HG02642 (cell line): ENCODE measurements around the gene CACNA2D4.

Experiments
- ATAC-seq: cut with Tn5 transposase; IDR thresholded peaks from one replicate; pipeline ENCODE4 v1.9.1; 2021; ENCODE audit warnings: mild to moderate bottlenecking; ENCODE audit not compliant: unreplicated experiment, poor library complexity

CACNA2D4 gene

DNA sequence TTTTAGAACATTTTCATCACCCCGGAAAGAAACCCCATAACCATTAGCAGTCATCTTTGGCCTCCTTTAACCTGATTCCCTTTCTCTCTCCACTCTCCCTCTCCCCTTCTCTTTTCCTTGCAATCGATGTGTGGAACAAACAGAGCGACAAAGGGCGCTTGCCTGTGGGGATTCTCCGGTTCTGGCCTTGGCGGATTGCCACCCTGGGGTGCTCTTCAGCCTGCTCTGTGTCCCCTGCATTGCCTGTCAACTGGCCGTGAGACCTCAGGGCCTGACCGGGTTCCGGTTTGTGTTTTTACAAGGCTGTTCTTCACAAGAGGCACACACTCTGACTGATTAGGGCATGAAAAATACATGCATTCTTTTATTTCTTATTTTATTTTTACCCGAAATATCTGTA is 70.3 kb downstream of the CACNA2D4 start:
- no peak for ATAC-seq

GRCh38 chr12:1847411-1847810 is 71.0 kb downstream of the CACNA2D4 start:
- ATAC-seq = no peak

GRCh38 chr12:1846421-1847405 is 71.7 kb downstream of the CACNA2D4 start:
- no peak for ATAC-seq

DNA sequence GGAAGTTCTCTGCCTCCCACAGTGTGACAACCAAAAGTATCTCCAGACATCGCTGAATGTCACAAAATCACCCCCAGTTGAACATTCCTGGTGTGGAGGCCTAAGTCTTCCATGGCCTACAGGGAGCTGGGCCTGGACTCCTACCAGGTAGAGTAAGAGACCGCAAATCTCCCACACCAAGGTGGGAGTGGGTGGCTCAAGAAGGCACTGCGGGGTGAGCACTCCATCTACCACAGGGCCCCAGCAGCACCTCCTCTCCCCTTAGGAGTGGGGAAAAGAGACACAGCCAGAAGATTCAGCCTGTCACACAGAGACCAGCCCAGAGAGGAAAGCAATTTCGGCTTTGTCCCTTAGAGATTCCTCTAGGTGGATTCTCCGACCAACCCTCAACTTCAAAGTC is 72.6 kb downstream of the CACNA2D4 start:
- no peak for ATAC-seq

DNA sequence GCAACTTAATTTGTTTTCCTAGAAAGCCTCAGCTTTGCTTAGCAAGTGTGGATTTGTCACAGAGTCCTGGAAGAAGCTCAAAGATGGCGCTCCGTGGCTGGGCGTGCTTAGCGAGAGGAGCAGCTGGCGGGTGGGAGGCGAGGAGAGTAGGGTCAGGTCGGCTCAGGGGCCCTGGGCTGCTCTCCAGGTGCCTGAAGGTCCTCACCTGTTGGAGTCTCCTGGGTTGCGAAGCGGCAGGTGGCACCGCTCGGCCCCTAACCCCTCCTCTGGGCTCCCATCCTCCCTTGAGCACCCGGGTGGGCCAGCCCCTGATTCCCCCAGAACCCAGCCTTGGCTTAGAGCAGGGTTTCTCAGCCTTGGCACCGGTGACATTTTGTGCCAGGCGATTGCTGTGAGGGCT is 73.0 kb downstream of the CACNA2D4 start:
- no peak for ATAC-seq

- no peak for ATAC-seq
Measured at GRCh38 chr12:1844661-1845409, 73.6 kb downstream of the CACNA2D4 start.

DNA sequence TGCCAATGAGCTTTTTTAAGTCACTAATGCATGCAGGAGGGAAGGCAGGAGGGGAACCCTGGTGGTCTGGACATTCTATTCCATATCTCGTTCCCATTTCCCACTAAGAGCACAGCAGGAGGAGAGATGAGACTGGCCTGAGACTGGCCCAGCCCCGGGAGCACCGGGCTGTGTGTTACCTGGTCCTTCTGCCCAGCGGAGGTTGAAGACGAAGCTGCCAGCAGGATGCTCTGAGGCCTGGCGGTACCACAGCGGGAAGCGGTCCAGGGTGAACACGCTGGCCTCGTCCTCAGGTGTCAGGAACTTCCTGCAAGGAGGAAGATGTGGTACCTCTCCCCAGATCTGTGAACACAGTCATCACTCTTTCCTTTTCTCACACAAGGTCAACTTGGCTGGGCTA is 74.2 kb downstream of the CACNA2D4 start:
- ATAC-seq = no peak

- ATAC-seq = no peak
Measured at GRCh38 chr12:1843641-1844005, 74.8 kb downstream of the CACNA2D4 start.

DNA sequence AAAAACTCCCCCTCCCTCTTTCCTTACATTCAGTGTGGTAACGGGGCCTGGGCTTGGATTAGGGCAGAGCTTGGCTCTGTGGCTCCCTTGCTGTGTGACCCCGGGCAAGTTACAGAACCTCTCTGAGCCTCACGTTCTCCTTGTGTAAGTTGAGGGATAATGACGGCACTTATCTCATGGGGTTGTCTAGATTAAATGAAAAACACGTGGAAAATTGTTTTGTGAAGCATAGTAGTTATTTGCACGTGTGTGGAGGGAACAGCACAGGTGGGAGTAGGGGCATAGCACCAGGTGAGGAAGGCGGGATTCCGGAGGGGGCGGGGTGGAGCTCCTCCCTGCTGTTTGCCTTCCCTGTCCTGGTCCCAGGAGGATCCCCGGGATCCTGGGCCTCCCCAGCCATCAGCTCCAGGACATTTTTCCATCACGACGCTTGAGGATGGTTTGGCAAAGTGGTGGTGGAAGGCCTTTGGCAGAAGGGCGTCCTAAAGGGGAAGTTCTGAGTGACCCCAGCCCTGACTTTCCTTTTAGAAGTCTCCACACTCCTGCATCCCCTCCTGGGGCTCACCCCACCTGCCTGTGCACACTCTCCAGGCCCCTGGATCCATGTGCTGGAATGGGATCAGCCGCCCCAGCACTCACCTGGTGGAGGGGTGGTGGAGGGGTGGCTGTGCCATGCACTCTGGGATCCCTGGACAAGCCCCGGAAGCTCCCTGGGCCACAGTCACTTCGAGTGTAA is 75.4 kb downstream of the CACNA2D4 start:
- no peak for ATAC-seq

DNA sequence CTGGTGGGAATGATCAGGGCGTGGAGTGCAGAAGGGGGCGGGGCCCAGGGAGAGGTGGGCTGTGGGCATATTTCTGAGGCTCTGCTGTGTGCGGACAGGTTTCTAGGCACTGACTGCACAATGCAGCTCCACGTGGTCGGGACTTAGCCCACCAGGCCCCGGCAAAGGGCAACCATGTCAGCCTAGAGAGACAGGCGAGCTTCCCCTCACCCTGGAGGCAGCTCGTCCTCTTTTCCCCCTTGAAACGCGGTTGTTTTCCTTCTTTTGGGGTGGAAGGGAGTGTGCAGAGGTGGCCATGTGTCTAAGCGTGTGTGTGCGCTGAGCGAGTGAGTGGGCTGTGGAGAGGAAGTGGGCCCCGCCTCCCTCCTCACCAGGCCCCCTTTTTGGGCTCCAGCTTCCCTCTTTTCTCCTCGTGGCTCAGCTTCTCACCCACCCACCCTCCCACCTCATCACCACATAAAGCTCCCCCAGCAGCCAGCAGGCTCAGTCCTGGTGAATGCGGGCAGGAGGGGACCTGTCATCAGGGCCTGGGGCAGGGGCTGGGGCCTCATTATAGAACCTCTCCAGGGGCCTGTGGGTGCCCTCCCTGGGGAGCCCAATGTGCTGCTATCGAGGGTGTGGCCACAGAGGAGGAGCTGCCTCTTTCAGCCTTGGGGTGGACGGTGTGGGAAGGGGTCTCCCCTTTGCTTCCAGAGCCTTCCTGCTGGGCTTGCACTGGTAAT is 76.1 kb downstream of the CACNA2D4 start:
- ATAC-seq = no peak

GRCh38 chr12:1841586-1842182 is 76.8 kb downstream of the CACNA2D4 start:
- ATAC-seq = no peak

- no peak for ATAC-seq
Measured at GRCh38 chr12:1840981-1841425, 77.4 kb downstream of the CACNA2D4 start.

- ATAC-seq = no peak
Measured at GRCh38 chr12:1839956-1840951, 78.2 kb downstream of the CACNA2D4 start.

DNA sequence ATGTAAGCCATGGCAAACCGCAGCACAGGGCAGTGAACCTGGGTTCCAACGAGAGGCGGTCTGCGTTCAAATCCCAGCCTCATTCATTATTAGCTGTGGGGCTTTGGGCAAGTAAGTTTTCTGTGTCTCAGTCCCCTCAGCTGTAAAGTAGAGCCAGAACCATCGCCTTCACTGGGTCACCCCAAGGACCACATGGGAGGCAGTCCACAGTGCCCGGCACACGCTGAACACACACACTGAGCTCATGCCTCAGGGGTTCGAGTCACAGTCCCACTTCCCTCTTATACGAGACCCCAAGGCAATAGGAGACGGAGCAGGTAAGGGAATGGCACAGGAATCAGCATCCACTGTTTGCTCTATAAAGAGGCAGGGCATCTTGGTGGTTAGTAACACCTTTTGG is 79.0 kb downstream of the CACNA2D4 start:
- no peak for ATAC-seq

GRCh38 chr12:1838994-1839365 is 79.5 kb downstream of the CACNA2D4 start:
- no peak for ATAC-seq

DNA sequence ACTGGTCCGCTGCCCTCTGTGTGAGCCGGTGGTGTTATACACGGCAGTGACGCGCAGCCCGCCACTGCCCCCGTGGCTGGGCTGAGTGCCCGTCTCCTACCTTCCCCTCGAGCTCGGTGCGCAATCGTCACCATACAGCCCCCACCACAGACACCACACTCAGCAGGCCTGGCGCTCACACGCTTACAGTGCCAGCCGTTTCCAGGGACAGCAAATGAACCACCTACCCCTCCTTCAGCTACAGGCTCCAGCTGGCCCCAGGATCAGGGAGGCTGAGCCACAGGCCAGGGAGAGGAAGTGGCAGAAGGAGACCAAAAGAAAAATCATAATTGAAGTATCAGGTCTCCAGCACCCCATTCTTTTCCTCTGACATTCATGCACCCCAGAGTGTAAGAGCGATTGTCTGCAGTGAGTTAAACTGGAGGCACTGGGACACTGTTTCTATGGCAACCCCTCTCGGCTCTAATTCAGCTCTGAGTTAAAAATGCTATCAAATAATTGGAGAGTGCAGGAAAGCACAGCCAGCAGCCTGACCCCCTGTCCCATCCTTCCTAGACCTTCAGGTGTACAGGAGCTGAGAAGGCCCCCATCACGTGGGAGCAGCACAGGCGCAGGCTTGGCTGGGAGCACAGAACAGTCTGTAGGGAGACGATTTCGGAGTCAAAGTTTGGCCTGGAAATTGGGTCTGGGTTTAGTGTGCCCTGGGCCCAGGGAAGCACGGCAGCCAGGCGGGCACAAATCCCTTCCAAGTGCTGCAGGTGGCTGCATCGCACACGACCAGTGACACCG is 80.1 kb downstream of the CACNA2D4 start:
- no peak for ATAC-seq

- ATAC-seq = no peak
Measured at GRCh38 chr12:1837541-1838204, 80.8 kb downstream of the CACNA2D4 start.
